ENCODE data around the gene ACOT8. TPM values are rescaled to one million over a fixed set of nuclear protein-coding genes. Genes with fewer than 3 reads are reported as not detected.

The ACOT8 gene
- total and polyA plus RNA-seq, 2 of the 8 experiments (the other 6 are each of a cell fraction or from before 2014, with no cell fraction given) = 37.6 to 88.8 TPM

DNA sequence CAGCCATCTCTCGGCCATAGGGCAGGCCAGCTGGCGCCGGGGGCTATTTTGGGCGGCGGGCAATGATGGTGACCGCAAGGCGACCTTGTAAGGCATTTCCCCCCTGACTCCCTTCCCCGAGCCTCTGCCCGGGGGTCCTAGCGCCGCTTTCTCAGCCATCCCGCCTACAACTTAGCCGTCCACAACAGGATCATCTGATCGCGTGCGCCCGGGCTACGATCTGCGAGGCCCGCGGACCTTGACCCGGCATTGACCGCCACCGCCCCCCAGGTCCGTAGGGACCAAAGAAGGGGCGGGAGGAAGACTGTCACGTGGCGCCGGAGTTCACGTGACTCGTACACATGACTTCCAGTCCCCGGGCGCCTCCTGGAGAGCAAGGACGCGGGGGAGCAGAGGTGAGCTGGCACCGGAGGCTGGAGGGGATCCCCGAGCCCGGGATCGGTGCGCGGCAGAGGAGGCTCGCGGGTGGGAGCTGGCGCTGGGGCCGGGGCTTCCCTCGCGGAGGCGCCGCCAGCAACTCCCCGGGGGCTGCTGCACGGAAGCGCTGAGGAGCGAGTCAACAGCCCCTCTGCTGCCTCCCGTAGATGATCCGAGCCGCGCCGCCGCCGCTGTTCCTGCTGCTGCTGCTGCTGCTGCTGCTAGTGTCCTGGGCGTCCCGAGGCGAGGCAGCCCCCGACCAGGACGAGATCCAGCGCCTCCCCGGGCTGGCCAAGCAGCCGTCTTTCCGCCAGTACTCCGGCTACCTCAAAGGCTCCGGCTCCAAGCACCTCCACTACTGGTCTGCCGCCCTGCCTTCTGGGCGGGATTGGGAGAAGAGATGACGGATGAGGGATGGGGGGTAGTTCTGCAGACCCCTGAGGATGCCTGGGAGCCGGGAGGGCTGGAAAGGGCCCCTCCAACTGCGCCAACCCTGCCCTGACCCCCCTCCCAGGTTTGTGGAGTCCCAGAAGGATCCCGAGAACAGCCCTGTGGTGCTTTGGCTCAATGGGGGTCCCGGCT is 34.1 kb upstream of the ACOT8 start, which contains the start of the genes CTSA and NEURL2 (continued):
- TF ChIP-seq EZH2 (IDR thresholded peaks at IDR 0.05; ENCODE audit: low read depth, low read length, severe bottlenecking) (no peak), RNF2 (IDR thresholded peaks at IDR 0.05; ENCODE audit: borderline replicate concordance, low read depth, low read length, missing control alignments, poor library complexity, severe bottlenecking) (no peak), ASH2L (IDR thresholded peaks at IDR 0.05; ENCODE audit: low read length) (peak; percentile 49), NANOG (IDR thresholded peaks at IDR 0.05; ENCODE audit: insufficient read depth, low read depth, low read length, poor library complexity, severe bottlenecking) (no peak), CREB1 (IDR thresholded peaks at IDR 0.05) (no peak; the same call in 1 of the 2 replicates), CBX8 (IDR thresholded peaks at IDR 0.05; ENCODE audit: borderline replicate concordance, low read depth, low read length) (no peak), YY1 (IDR thresholded peaks at IDR 0.05; ENCODE audit: low read depth, low read length) (peak; percentile 77), CHD2 (IDR thresholded peaks at IDR 0.05; ENCODE audit: low read length) (peak; percentile 51; the same call in 1 of the 2 replicates), FOSL1 (IDR thresholded peaks at IDR 0.05; ENCODE audit: insufficient read depth, low read depth, low read length) (0 out of 2 replicates have a peak, but pooled peaks have one; percentile 55), CTBP2 (IDR thresholded peaks at IDR 0.05; ENCODE audit: borderline replicate concordance, insufficient read depth, insufficient read length, low read length) (no peak), KDM5A (IDR thresholded peaks at IDR 0.05; ENCODE audit: low read length) (peak; percentile 95), JUND (IDR thresholded peaks at IDR 0.05; ENCODE audit: low read length) (no peak), POLR2A (IDR thresholded peaks at IDR 0.05; ENCODE audit: control extremely low read depth in 1 of 2, low read depth in 2 of 2, low read length in 2 of 2) (peak; percentile 43 to 69), TAF1 (IDR thresholded peaks at IDR 0.05; ENCODE audit: low read depth, low read length) (peak; percentile 78), CHD1 (IDR thresholded peaks at IDR 0.05; ENCODE audit: low read depth, low read length) (no peak), SP2 (IDR thresholded peaks at IDR 0.05; ENCODE audit: low read length) (no peak)
- TF ChIP-seq, protein P1, sequence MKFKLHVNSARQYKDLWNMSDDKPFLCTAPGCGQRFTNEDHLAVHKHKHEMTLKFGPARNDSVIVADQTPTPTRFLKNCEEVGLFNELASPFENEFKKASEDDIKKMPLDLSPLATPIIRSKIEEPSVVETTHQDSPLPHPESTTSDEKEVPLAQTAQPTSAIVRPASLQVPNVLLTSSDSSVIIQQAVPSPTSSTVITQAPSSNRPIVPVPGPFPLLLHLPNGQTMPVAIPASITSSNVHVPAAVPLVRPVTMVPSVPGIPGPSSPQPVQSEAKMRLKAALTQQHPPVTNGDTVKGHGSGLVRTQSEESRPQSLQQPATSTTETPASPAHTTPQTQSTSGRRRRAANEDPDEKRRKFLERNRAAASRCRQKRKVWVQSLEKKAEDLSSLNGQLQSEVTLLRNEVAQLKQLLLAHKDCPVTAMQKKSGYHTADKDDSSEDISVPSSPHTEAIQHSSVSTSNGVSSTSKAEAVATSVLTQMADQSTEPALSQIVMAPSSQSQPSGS (IDR thresholded peaks at IDR 0.05; ENCODE audit: low read length) = peak; percentile 61; the same call in 1 of the 2 replicates
- TF ChIP-seq, protein P2, sequence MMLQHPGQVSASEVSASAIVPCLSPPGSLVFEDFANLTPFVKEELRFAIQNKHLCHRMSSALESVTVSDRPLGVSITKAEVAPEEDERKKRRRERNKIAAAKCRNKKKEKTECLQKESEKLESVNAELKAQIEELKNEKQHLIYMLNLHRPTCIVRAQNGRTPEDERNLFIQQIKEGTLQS (IDR thresholded peaks at IDR 0.05; ENCODE audit: insufficient read depth, low read depth, low read length) = peak; percentile 100
- TF ChIP-seq, protein P3, sequence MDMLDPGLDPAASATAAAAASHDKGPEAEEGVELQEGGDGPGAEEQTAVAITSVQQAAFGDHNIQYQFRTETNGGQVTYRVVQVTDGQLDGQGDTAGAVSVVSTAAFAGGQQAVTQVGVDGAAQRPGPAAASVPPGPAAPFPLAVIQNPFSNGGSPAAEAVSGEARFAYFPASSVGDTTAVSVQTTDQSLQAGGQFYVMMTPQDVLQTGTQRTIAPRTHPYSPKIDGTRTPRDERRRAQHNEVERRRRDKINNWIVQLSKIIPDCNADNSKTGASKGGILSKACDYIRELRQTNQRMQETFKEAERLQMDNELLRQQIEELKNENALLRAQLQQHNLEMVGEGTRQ (IDR thresholded peaks at IDR 0.05; ENCODE audit: low read length) = peak; percentile 100

Measured in H1 (cell line).